MM.1S (cell line): ENCODE results near the gene PVR.

Experiments
- DNase-seq: peaks from one replicate; pipeline ENCODE4 v3.0.0-alpha.2; 2015
- H2AFZ ChIP-seq: fragments of 300-600 bp; sonication (generic); 2 replicates; pipeline ENCODE4 v1.6.0; 2016; ENCODE audit warnings: antibody characterized with exemption, low read length
- H3F3A ChIP-seq: fragments of 300-600 bp; sonication (generic); 2 replicates; pipeline ENCODE4 v1.6.1; 2016; ENCODE audit warnings: mild to moderate bottlenecking, antibody characterized with exemption, low read length, moderate library complexity, mixed read lengths; ENCODE audit not compliant: insufficient read depth
- H3K27ac ChIP-seq: fragments of 300-600 bp; sonication (generic); 2 replicates; pipeline ENCODE4 v1.5.1; 2016; ENCODE audit warnings: mild to moderate bottlenecking, low read length
- H3K27me3 ChIP-seq: fragments of 300-600 bp; sonication (generic); replicated peaks from 2 replicates; pipeline ENCODE4 v1.6.0; 2016; ENCODE audit warnings: low read length; ENCODE audit not compliant: insufficient read depth
- H3K36me3 ChIP-seq: fragments of 300-600 bp; sonication (generic); replicated peaks from 2 replicates; pipeline ENCODE4 v1.6.1; 2016; ENCODE audit warnings: mild to moderate bottlenecking, low read length, mixed read lengths; ENCODE audit not compliant: insufficient read depth
- H3K4me1 ChIP-seq: fragments of 300-600 bp; sonication (generic); 2 replicates; pipeline ENCODE4 v1.6.1; 2016; ENCODE audit warnings: low read length, mixed read lengths
- H3K4me2 ChIP-seq: fragments of 300-600 bp; sonication (generic); 2 replicates; pipeline ENCODE4 v1.6.0; 2016; ENCODE audit warnings: low read depth, low read length
- H3K4me3 ChIP-seq: fragments of 300-600 bp; sonication (generic); 2 replicates; pipeline ENCODE4 v1.5.1; 2016; ENCODE audit warnings: low read length, mixed read lengths
- H3K79me2 ChIP-seq: fragments of 300-600 bp; sonication (generic); 2 replicates; pipeline ENCODE4 v1.6.1; 2016; ENCODE audit warnings: mixed run types, low read length, mixed read lengths
- H3K9ac ChIP-seq: fragments of 300-600 bp; sonication (generic); 2 replicates; pipeline ENCODE4 v1.6.1; 2016; ENCODE audit warnings: low read length, mixed read lengths
- H3K9me2 ChIP-seq: fragments of 300-600 bp; sonication (generic); replicated peaks from 2 replicates; pipeline ENCODE4 v1.6.1; 2016; ENCODE audit warnings: mild to moderate bottlenecking, low read length, mixed read lengths; ENCODE audit not compliant: insufficient read depth
- H3K9me3 ChIP-seq: fragments of 300-600 bp; sonication (generic); replicated peaks from 2 replicates; pipeline ENCODE4 v1.6.1; 2016; ENCODE audit warnings: mild to moderate bottlenecking, low read length, mixed read lengths; ENCODE audit not compliant: insufficient read depth
- H4K20me1 ChIP-seq: fragments of 300-600 bp; sonication (generic); 2 replicates; pipeline ENCODE4 v1.6.1; 2016; ENCODE audit warnings: mild to moderate bottlenecking, low read length, moderate library complexity, mixed read lengths; ENCODE audit not compliant: insufficient read depth
- EZH2 ChIP-seq: fragments of 300-600 bp; sonication (generic); optimal IDR thresholded peaks from 2 replicates; pipeline ENCODE3; 2017; ENCODE audit warnings: low read depth, mild to moderate bottlenecking, antibody characterized with exemption, low read length, mixed read lengths
- EZH2phosphoT487 ChIP-seq: fragments of 300-600 bp; sonication (generic); IDR thresholded peaks from 2 replicates; pipeline ENCODE4 v1.6.1; 2018; ENCODE audit warnings: antibody characterized with exemption, low read length
- TF ChIP-seq, protein P1 (sequence below): fragments of 300-600 bp; sonication (generic); IDR thresholded peaks from 2 replicates; pipeline ENCODE4 v1.5.1; 2016; ENCODE audit warnings: antibody characterized with exemption, low read length, mixed read lengths

PVR gene

GRCh38 chr19:44680536-44680935 is 36.8 kb downstream of the PVR start:
- no peaks in the 10 kb centered on the region for H3K4me1 ChIP-seq
- no peaks in the 10 kb centered on the region for H3K79me2 ChIP-seq
- no peaks in the 10 kb centered on the region for H3K27me3 ChIP-seq
- H3K4me2 ChIP-seq = no peak overlapping the region
- no peak overlapping the region for H2AFZ ChIP-seq
- no peak overlapping the region for H3K27ac ChIP-seq
- no peak for TF ChIP-seq EZH2
- TF ChIP-seq EZH2phosphoT487 = no peak
- TF ChIP-seq, protein P1, sequence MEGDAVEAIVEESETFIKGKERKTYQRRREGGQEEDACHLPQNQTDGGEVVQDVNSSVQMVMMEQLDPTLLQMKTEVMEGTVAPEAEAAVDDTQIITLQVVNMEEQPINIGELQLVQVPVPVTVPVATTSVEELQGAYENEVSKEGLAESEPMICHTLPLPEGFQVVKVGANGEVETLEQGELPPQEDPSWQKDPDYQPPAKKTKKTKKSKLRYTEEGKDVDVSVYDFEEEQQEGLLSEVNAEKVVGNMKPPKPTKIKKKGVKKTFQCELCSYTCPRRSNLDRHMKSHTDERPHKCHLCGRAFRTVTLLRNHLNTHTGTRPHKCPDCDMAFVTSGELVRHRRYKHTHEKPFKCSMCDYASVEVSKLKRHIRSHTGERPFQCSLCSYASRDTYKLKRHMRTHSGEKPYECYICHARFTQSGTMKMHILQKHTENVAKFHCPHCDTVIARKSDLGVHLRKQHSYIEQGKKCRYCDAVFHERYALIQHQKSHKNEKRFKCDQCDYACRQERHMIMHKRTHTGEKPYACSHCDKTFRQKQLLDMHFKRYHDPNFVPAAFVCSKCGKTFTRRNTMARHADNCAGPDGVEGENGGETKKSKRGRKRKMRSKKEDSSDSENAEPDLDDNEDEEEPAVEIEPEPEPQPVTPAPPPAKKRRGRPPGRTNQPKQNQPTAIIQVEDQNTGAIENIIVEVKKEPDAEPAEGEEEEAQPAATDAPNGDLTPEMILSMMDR = no peak
- H3K9ac ChIP-seq = no peak overlapping the region
- H3K4me3 ChIP-seq = no peak overlapping the region
- no peaks in the 10 kb centered on the region for H3K9me3 ChIP-seq
- no peaks in the 10 kb centered on the region for H3K36me3 ChIP-seq
- H3K9me2 ChIP-seq = no peaks in the 10 kb centered on the region
- no peaks in the 10 kb centered on the region for H3F3A ChIP-seq
- H4K20me1 ChIP-seq = no peaks in the 10 kb centered on the region
- DNase-seq = no peak

DNA sequence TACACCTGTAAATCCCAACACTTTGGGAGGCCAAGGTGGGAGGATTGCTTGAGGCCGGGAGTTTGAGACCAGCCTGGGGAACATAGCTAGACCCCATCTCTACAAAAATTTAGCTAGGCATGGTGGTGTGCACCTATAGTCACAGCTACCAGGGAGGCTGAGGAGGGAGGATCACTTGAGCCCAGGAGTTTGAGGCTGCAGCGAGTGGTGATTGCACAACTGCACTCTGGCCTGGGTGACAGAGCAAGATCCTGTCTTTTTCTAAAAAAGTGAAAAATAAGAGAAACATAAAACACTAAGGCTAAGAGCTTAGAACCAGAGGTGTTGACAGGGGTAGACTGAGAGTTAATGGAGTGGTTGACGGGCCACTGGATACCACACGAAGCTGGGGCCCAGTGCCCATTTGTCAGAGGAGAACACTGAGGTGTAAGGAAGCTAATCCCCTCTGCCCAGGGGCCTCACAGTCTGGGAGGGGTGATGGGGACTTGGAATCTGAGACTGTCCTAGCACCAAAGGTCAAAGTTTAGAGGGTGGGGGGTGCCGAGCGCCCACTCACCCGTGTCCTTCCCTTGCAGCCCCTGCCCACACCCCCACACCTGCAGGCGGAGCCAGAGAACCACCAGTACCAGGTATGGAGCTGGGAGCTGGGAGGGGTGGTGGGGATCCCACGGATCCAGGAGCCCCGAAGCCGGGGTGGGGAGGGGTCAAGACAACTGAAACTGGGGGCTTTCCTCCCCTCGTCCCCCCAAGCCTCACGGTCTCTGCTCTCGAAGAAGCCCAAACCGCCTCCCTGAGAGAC is 38.5 kb downstream of the PVR start:
- Histone ChIP-seq H3K9me3 (no peaks in the 10 kb centered on the region), H3K27ac (no peak overlapping the region), H3K4me2 (no peak overlapping the region), H3K9me2 (no peaks in the 10 kb centered on the region), H3K36me3 (no peaks in the 10 kb centered on the region), H4K20me1 (no peaks in the 10 kb centered on the region), H2AFZ (no peak overlapping the region), H3K27me3 (no peaks in the 10 kb centered on the region), H3F3A (no peaks in the 10 kb centered on the region), H3K4me3 (no peak overlapping the region), H3K4me1 (no peaks in the 10 kb centered on the region), H3K9ac (no peak overlapping the region), H3K79me2 (no peaks in the 10 kb centered on the region)
- TF ChIP-seq, protein P1 = no peak
- no peak for TF ChIP-seq EZH2
- TF ChIP-seq EZH2phosphoT487 = no peak
- no peak for DNase-seq

DNA sequence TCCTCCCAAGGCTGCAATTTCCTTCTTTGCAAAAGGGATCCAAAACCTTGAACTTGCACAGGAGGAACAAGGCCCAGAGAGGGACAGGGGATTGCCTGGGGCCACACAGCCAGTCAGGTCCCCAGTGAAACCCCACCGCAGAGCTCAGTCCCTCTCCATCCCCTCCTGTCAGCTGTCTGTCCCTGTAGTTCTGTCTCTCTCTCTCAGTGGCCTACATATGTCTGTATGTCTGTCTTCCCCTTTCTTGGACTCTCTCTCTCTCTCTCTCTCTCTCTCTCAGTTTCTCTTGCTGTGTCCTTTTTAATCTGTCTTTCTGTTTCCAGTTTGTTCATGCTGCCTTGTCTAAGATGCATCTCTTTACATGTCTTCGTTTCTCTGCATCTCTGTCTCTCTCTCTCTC is 39.1 kb downstream of the PVR start:
- no peaks in the 10 kb centered on the region for H3K4me1 ChIP-seq
- H3F3A ChIP-seq = no peaks in the 10 kb centered on the region
- no peak overlapping the region for H3K4me3 ChIP-seq
- no peak for DNase-seq
- no peak overlapping the region for H3K9ac ChIP-seq
- no peak overlapping the region for H3K4me2 ChIP-seq
- TF ChIP-seq, protein P1 = no peak
- TF ChIP-seq EZH2phosphoT487 = no peak
- TF ChIP-seq EZH2 = no peak
- no peak overlapping the region for H2AFZ ChIP-seq
- no peaks in the 10 kb centered on the region for H3K9me3 ChIP-seq
- H4K20me1 ChIP-seq = no peaks in the 10 kb centered on the region
- H3K36me3 ChIP-seq = no peaks in the 10 kb centered on the region
- no peaks in the 10 kb centered on the region for H3K27me3 ChIP-seq
- no peaks in the 10 kb centered on the region for H3K9me2 ChIP-seq
- H3K27ac ChIP-seq = no peak overlapping the region
- H3K79me2 ChIP-seq = no peaks in the 10 kb centered on the region
